22Rv1 (cell line): ENCODE data around the gene CIRBP.

ENCODE experiments used
- H3K27ac ChIP-seq: fragments of 450-650 bp; 2 replicates; pipeline ENCODE4 v1.5.1; 2017
- CTCF ChIP-seq: fragments of 450-650 bp; IDR thresholded peaks from 2 replicates; pipeline ENCODE4 v1.5.1; 2017; ENCODE audit warnings: mild to moderate bottlenecking
- ZFX ChIP-seq: fragments of 450-650 bp; IDR thresholded peaks from 2 replicates; pipeline ENCODE4 v1.6.1; 2017; ENCODE audit warnings: antibody characterized with exemption, borderline replicate concordance

The CIRBP gene

GRCh38 chr19:1269478-1270212 is 513 bp downstream of the CIRBP start:
- no peak for TF ChIP-seq ZFX
- no peak for TF ChIP-seq CTCF
- peak overlapping the region; percentile 99 for H3K27ac ChIP-seq

GRCh38 chr19:1270213-1270853 is 1.2 kb downstream of the CIRBP start:
- TF ChIP-seq ZFX = no peak
- TF ChIP-seq CTCF = no peak
- peak overlapping the region; percentile 99 for H3K27ac ChIP-seq

- H3K27ac ChIP-seq = peak overlapping the region; percentile 99
Measured at GRCh38 chr19:1270854-1271527, 1.9 kb downstream of the CIRBP start.

DNA sequence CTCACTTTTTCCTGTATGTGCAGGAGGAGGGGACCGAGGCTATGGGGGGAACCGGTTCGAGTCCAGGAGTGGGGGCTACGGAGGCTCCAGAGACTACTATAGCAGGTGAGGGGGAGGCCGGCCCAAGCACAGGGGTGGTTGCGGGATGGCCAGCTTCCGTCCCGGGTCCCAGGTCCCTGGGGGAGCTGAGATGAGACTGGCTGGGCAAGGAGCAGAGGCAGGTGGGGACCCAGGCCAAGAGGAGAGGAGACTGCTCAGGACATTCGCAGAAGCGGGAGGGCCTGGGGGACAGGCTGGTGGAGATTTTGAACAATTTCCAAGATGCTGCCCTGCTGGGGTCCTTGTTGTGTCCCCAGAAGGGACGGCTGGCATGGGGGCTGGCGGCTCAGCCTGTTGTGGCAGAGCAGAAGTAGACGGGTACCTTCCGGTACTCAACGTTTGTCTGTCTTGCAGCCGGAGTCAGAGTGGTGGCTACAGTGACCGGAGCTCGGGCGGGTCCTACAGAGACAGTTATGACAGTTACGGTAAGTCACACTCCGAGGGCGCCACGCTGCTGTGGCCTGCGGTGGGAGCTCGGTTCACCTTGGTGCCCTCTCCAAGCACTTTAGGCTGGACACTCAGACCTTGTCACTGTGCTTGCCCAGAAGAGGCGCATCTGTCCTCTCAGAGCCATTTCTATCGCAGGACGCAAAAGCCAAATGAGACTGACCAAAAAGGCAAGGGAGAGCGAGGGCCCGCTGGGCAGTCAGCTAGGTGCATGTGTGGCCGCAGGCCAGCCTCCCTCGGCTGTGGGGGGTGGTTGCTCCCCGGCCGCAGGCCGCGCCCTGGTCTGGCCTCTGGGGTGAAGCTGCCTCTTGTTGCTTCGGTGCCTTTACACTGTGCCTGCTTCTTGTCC is 2.6 kb downstream of the CIRBP start:
- no peak for TF ChIP-seq ZFX
- no peak for TF ChIP-seq CTCF
- H3K27ac ChIP-seq = peak overlapping the region; percentile 99

More at GRCh38 chr19:1270854-1271527, 1.9 kb downstream of the CIRBP start:
- no peak for TF ChIP-seq ZFX
- TF ChIP-seq CTCF = no peak

GRCh38 chr19:1272423-1273262 is 3.5 kb downstream of the CIRBP start:
- H3K27ac ChIP-seq = peak overlapping the region; percentile 99
- TF ChIP-seq CTCF (no peak), ZFX (no peak)

- peak overlapping the region; percentile 99 for H3K27ac ChIP-seq
- TF ChIP-seq CTCF (no peak), ZFX (no peak)
Measured at GRCh38 chr19:1273263-1274041, 4.3 kb downstream of the CIRBP start.
